Lower leg skin (tissue), 4 donors: ENCODE results near the gene PGLYRP4. TPM values are rescaled to one million over a fixed set of nuclear protein-coding genes. Genes with fewer than 3 reads are reported as not detected.
"Not testable (repeated sequence)": the region's sequence is repeated elsewhere in the genome, so short reads cannot be mapped to it uniquely, and the experiment has no call there.

Experiments
- DNase-seq, 2 donors: peaks; one replicate each; pipeline ENCODE4 v3.0.0-alpha.2; 2019; ENCODE audit warnings: low spot score in 2 of 2
- H3K4me3 ChIP-seq: fragments of 200-600 bp; sonication (generic); 2 replicates; pipeline ENCODE4 v1.5.1; 2017; ENCODE audit warnings: mild to moderate bottlenecking, low read depth; ENCODE audit not compliant: poor library complexity, severe bottlenecking
- POLR2A ChIP-seq, 2 donors: fragments of 450-650 bp; IDR thresholded peaks; one replicate each; pipeline ENCODE4 v1.6.1; 2016 to 2017; ENCODE audit warnings: antibody characterized with exemption in 2 of 2, mild to moderate bottlenecking in 1 of 2, moderate library complexity in 1 of 2
- WGBS, 2 donors: methylation state at CpG; one replicate each; pipeline ENCODE4 v1.1.5; 2018; 5-methylcytosine and 5-hydroxymethylcytosine counted together
- intact Hi-C: fragments of 100-400 bp; cut with DNase I; formaldehyde crosslinking; loops from one replicate; pipeline ENCODE4 v1.15.0; 2023; ENCODE audit warnings: low total_unique reads
- total RNA-seq, 4 donors: library from RNA; depleted of rRNA; stranded (reverse); fragments of >200 nt; gene quantifications; one replicate each; pipeline ENCODE4 v1.1.0, GENCODE V29; 2016
- TF ChIP-seq, protein P1 (sequence below), 3 donors: fragments of 450-650 bp; IDR thresholded peaks; one replicate each; pipeline ENCODE4 v1.5.1; 2016; ENCODE audit warnings: antibody characterized with exemption in 3 of 3, mild to moderate bottlenecking in 3 of 3, moderate library complexity in 2 of 3

The PGLYRP4 gene
- total RNA-seq, 4 donors from 2014 or later, result 10.2 to 36.1 (median 18.7) TPM

DNA sequence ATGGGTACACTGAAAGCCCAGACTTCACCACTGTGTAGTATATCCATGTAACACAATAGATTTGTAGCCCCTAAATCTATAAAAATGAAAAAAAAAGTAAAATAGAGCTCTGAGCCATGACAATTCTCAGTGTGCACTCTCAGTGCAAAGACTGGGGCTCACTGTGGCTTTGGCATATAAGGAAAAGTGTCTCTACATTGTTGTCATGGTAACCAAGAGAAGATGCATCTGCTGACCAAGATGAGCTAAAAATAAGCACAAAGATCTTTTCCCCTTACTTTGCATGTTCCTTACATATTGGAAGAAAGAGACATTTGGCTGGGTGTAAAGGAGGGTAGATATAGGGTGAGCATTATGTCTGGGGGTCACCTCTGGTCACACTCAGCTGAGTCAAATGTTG is 12.0 kb downstream of the PGLYRP4 start:
- DNase-seq, result no peak
- no peak overlapping the region for H3K4me3 ChIP-seq
- TF ChIP-seq, protein P1, sequence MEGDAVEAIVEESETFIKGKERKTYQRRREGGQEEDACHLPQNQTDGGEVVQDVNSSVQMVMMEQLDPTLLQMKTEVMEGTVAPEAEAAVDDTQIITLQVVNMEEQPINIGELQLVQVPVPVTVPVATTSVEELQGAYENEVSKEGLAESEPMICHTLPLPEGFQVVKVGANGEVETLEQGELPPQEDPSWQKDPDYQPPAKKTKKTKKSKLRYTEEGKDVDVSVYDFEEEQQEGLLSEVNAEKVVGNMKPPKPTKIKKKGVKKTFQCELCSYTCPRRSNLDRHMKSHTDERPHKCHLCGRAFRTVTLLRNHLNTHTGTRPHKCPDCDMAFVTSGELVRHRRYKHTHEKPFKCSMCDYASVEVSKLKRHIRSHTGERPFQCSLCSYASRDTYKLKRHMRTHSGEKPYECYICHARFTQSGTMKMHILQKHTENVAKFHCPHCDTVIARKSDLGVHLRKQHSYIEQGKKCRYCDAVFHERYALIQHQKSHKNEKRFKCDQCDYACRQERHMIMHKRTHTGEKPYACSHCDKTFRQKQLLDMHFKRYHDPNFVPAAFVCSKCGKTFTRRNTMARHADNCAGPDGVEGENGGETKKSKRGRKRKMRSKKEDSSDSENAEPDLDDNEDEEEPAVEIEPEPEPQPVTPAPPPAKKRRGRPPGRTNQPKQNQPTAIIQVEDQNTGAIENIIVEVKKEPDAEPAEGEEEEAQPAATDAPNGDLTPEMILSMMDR (IDR thresholded peaks at IDR 0.05), result no peak
- intact Hi-C loops, result no loop called here

DNA sequence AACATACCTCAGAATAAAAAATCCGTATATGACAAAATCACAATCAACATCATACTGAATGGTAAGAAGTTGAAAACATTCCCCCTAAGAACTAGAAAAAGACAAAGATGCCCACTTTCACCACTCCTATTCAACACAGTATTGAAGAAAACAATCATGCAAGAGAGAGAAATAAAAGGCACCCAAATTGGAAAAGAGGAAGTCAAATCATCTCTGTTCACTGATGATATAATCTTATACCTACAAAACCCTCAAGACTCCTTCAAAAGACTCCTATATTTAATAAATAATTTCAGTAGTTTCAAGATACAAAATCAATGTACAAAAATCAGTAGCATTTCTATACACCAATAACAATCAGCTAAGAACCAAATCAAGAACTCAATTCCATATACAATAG is 14.7 kb downstream of the PGLYRP4 start:
- 92% methylated on average over 1 of the region's 1 CpG for WGBS, 2 donors
- no peak overlapping the region for H3K4me3 ChIP-seq
- DNase-seq, result no peak
- no peak for TF ChIP-seq POLR2A (IDR thresholded peaks at IDR 0.05)
- TF ChIP-seq, protein P1 (IDR thresholded peaks at IDR 0.05), result no peak
- intact Hi-C loops, result no loop called here

DNA sequence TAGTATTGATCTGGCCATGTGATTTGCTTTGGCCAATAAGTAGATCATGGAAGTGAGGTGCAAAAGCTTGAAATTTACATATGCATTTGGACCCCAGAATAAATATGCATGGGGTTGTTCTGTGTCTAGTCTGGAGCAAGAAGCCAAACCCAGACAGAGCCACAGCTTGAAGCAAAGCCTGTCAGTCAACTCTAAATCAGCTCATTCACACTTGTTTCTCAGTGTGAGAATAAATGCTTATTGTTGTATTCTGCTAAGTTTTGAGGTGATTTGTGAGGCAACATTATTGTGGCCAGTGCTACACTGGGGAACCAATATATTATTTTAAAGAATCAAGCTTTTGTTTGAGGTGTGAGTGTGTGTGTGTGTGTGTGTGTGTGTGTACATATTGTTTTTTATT is 23.7 kb downstream of the PGLYRP4 start:
- no peak overlapping the region for H3K4me3 ChIP-seq
- intact Hi-C loops, result no loop called here
- no peak for DNase-seq
- TF ChIP-seq, protein P1 (IDR thresholded peaks at IDR 0.05), result no peak
- TF ChIP-seq POLR2A (IDR thresholded peaks at IDR 0.05), result no peak

DNA sequence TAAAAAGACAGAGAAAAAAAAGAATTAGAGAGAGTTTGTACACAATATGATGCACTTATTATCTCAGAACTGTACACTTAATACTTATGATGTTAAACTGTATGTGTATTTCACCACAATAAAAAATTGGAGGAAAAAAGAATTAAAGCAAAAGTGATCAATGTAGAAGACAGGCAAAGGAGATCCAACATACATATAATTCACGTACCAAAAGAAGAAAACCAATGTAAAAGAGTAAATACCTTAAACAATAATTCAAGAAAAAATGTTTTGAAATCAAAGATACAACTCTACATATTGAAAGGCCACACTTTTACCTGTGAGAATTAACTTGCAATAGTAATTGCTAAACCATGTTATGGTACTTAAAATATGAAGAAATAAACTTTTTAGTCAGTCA is 26.1 kb downstream of the PGLYRP4 start:
- no peak for TF ChIP-seq POLR2A (IDR thresholded peaks at IDR 0.05)
- TF ChIP-seq, protein P1 (IDR thresholded peaks at IDR 0.05), result no peak
- no peak for DNase-seq
- H3K4me3 ChIP-seq, result no peak overlapping the region
- intact Hi-C loops, result no loop called here
- WGBS, 2 donors, result 41 to 55% methylated on average over 1 of the region's 1 CpG

DNA sequence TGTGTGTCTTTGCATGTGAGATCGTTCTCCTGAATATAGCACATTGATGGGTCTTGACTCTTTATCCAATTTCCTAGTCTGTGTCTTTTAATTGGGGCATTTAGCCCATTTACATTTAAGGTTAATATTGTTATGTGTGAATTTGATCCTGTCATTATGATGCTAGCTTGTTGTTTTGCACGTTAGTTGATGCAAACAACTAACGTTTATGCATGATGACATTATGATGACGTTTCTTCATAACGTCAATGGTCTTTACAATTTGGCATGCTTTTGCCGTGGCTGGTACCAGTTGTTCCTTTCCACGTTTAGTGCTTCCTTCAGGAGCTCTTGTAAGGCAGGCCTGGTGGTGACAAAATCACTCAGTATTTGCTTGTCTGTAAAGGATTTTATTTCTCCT is 30.5 kb downstream of the PGLYRP4 start:
- 89 to 90% methylated on average over 7 of the region's 7 CpGs for WGBS, 2 donors
- H3K4me3 ChIP-seq, DNase-seq, intact Hi-C loops: not testable (repeated sequence)

DNA sequence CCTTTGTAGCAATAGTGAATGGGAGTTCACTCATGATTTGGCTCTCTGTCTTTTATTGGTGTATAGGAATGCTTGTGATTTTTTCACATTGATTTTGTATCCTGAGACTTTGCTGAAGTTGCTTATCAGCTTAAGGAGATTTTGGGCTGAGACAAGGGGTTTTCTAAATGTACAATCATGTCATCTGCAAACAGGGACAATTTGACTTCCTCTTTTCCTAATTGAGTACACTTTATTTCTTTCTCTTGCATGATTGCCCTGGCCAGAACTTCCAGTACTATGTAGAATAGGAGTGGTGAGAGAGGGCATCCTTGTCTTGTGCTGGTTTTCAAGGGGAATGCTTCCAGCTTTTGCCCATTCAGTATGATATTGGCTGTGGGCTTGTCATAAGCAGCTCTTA is 32.6 kb downstream of the PGLYRP4 start:
- intact Hi-C loops, DNase-seq, H3K4me3 ChIP-seq: not testable (repeated sequence)

DNA sequence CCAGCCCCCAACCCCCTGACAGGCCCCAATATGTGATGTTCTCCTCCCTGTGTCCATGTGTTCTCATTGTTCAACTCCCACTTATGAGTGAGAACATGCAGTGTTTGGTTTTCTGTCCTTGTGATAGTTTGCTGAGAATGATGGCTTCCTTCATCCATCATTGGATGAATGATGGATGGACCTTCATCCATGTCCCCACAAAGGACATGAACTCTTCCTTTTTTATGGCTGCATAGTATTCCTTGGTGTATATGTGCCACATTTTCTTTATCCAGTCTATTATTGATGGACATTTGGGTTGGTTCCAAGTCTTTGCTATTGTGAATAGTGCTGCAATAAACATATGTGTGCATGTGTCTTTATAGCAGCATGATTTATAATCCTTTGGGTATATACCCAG is 34.3 kb downstream of the PGLYRP4 start:
- intact Hi-C loops, H3K4me3 ChIP-seq, DNase-seq: not testable (repeated sequence)

DNA sequence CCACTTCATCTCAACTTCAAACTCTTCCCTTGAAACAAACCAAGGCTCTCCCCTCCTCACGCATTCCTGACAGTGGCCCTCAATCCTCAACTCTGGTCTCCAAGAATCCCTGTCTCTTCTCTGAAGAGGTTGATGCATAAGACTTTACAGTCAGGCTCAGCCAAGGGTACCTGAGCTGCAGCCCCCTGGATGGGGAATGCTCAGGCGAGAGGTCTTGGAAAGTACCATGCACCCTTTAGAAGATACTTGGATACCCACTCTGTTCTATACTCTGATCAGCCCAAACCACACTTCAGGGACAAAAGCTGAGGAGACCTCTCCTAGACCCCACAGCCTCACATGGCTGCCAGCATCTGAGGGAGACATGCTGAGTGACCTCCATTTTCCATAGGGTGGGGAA is 35.4 kb downstream of the PGLYRP4 start:
- peak in 1 of 2 donors; percentile 60 for DNase-seq
- H3K4me3 ChIP-seq, result no peak overlapping the region
- intact Hi-C loops, result no loop called here
- TF ChIP-seq POLR2A (IDR thresholded peaks at IDR 0.05), result no peak
- TF ChIP-seq, protein P1 (IDR thresholded peaks at IDR 0.05), result no peak
- 80 to 90% methylated on average over 2 of the region's 2 CpGs for WGBS, 2 donors
